ENCODE measurements around the gene COL24A1.
"Not testable (repeated sequence)": the region's sequence is repeated elsewhere in the genome, so short reads cannot be mapped to it uniquely, and the experiment has no call there.

COL24A1 gene

DNA sequence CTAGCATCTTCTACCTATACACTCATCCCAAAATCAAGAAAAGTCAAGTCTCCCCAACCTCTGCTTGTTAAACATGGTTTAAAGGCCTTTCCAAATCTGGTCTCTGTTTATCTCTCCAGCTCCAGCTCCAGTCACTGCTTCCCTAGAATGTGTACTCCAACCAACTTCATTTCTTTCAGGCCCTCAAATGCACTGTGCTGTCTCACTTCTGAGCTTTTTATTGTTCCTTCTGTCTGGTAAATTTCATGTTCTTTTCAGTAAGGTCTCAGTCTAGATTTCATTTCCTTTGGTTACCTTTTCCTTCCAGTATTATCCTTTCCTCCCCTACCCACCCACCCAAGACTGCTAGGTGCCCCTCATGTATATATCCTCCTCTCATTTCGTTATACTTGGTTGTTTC is 3.7 kb downstream of the COL24A1 start:
- no peak for DNase-seq

DNA sequence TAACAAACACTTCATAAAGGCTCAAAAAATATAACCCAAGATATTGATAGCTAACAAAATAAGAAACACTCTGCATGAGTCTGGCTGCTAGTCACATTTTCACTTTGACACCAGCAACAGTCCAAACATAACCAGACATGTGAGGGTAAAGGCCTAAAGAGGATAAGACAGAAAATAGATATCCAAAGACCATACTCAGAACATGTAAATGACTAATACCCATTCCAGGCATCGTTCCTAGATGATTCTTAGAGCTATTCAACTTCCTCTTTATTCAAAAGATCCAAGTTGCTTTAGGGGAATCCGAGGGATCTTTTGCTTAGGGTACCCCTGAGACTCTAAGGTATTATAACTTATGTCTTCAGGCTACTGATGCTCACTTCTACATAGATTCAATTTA is 5.1 kb downstream of the COL24A1 start:
- no peak for DNase-seq

DNA sequence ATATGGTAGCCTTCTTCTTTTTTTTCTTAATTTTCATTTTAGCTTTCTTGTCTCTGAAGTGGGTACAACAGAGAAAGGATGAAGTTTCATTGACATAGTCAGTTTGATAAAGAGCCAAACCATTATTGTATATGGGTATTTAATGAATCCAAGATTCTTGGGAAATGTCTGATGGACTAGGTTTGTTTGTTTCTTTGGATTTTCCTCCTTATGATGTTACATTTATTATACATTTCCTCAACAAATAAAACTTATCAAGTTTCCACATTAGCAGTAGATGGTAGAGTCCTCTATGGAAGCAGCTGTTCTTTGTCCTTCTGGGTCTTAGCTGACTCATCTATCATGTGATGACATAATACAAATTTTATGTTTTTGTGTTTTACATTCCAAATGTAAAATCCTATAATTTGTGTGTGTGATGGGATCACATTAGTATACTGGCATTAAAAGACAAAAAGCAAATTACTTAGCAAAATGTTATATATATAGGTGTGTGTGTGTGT is 6.0 kb downstream of the COL24A1 start:
- no peak for DNase-seq

DNA sequence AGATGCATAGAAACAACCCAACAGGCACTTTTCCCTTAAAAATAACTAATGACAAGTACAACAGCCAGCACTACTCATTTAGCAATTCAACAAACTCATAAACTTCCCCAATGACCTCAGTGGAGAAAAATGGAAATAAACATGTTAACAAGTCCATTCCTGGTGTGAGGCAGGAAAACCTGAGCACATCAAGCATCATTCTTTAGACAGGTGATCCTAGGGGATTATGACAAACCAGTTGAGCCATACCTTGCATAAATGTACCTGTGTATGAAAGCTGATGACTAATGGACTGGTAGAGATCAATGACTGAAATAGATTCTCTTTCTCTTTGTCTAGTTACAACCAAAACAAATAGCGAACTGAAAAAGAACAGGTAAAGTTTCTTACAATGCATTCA is 7.0 kb downstream of the COL24A1 start:
- no peak for DNase-seq

DNA sequence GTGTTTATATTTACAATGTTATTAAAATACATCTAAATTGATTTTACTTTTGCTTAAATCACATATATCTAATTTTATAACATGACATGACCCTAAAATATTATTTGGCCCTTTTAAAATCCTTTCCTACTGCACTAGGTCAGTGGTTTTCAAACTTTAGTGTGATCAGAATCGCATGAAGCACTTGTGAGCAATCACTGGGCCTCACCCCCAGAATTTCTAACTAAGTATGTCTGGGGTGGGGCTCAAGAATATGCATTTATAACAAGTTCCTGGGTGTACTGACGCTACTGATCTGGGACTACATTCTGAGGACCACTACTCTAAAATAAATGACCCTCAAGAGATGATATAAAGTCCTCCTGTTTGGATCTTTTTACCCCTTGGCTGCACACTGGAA is 8.8 kb downstream of the COL24A1 start:
- no peak for DNase-seq

DNA sequence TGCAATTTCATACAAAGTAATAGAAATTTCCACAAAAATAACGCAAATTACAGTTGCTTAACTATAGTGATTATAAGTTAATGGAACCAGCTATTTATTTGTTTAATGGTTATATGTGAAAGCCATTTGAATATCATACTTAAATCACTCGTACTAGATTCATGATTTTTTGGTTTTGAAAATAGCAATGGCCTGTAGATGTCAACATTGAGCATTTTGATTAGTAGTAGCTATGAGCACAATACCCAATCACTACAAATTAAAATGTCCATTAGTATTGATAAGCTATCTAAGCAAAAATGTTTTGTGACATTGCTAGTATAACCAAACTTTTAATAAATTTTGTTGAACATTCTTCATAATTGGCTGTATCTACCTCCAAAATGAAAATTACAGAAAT is 10.0 kb downstream of the COL24A1 start:
- no peak for DNase-seq

DNA sequence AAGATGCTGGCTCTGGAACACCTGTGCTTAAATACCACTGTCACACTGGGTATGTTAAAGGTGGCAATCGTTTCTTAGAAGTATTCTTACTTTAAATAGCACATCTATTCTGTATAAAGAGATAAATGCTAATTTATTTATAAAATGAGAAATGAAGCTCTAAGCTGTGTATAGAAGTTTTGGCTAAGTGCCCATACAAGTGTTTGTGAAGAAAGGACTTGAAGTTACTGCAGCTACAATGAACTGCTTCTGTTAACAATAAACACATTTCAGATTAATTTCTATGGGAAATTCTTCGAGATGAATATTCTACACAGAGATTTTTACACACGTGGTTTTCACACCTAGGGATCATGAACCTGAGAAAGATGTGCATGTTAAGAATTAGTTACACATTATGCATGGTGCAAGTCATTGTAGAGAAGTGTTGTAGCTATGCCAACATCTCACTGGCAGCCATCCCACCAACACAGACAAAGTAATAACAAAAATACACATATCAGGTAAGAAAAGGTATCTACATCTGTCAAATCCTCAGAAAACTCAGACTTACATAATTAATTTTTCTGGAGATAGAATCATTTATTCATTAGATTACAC is 16.2 kb downstream of the COL24A1 start:
- no peak for DNase-seq

DNA sequence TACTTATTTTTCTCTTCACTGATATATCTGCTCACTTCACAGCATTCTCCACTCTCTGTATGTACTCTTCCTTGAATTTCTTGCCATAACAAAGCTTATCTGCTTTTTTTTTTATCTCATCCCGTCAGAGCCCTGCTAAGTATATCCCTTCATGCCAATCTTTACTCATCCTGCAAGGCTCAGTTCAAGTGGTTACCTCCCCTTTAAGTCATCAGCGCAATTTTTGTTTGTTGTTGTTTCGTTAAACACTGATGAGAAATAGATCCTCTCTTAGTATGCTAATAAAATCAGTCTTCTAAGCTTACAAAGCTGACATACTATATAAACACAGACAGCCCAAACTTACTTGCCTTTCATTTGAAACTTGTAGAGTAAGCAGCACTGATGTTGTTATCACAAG is 17.8 kb downstream of the COL24A1 start:
- DNase-seq: no peak

DNA sequence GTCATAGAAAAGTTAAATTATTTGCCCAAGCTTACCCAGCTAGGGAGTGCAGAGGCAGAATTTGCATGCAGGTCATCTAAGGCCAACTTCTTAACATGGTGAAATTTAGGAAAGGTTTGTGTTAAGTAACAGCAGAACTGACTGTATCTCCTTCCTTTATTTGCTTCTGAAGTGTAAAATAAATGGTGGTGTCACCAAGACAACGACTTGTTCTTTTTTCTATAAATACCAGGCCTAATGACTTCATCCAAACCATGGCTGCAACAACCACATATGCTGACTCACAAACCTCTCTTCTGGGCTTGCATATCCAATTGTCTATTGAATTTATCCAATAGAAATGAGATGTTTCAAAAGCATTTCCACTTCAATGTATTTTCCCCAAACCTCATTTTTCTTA is 19.1 kb downstream of the COL24A1 start:
- no peak for DNase-seq

DNA sequence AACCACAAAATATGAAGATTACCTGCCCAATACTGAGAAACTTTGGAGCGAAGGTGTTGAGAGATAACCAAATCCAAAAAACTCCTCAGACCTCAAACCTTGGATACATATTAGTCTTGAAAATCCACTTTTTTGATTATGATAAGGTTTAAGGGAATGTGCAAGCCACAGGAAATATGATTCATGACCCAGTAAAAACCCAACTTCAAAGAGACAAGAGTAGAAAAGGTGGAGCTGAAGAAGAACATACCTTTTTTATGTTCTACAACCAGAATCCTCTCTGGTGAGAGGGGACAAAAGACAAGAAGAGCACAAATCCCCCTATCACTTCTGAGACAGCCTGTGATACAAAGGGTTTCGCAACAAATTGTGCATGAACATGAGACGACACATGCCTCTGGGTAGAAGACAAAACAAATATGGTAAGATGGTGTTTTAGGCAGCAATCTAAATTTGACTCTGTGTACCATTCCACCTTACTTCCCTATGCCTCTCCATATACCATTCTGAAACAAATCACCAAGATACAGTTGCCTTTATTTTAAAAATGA is 37.3 kb downstream of the COL24A1 start:
- DNase-seq: no peak

DNA sequence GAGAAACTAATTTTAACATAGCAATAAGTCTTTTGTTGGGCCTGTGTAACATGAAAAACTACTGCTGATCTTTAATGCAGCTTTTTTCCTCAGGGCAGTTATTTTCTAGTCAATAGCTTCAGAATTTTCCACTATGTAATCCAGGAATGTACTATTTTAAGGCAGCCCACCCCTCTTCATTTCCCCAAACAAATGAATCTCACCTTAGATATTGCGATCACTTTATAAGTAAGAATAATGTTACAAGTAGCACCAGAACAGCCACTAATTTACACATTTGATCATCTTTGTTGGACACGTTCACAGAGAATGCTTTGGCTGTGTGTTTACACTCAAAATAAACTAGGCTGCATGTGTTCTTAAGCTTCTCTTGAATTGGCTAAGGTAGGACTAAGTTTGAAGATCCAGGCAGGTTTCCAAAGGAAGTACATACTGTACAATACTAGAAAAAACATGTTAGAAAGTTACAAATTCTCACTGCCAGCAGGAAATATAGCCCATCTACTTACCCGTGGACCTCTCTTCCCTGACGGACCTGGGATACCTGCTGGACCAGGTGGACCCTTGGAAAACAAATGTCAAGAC is 41.7 kb downstream of the COL24A1 start:
- DNase-seq: no peak

DNA sequence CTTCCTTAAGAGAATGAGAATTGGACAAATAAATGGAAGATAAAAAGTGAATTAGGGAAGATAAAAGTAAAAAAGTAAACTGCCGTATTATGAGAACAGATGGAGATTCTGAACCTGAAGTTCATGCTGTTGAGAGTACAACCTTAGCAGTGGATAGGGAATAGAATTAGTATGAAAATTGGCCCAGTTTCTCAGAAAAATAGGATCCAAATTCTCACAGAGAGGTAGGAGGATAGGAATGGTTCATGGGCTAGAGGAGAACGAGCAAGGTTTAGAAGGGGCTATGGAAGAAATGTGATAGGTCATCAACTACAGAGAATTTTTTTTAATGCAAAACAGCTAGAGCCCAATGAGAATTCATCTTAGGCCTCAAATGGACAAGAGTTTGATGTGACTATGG is 42.3 kb downstream of the COL24A1 start:
- DNase-seq: no peak

DNA sequence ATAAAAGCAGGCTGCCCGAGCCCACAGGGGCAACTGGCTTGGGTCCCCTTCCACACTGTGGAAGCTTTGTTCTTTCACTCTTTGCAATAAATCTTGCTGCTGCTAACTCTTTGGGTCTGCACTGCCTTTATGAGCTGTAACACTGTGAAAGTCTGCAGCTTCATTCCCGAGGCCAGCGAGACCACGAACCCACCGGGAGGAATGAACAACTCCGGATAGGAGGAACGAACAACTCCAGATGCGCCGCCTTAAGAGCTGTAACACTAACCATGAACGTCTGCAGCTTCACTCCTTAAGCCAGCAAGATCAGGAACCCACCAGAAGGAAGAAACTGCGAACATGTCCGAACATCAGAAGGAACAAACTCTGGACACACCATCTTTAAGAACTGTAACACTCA is 45.0 kb downstream of the COL24A1 start:
- DNase-seq: not testable (repeated sequence)

DNA sequence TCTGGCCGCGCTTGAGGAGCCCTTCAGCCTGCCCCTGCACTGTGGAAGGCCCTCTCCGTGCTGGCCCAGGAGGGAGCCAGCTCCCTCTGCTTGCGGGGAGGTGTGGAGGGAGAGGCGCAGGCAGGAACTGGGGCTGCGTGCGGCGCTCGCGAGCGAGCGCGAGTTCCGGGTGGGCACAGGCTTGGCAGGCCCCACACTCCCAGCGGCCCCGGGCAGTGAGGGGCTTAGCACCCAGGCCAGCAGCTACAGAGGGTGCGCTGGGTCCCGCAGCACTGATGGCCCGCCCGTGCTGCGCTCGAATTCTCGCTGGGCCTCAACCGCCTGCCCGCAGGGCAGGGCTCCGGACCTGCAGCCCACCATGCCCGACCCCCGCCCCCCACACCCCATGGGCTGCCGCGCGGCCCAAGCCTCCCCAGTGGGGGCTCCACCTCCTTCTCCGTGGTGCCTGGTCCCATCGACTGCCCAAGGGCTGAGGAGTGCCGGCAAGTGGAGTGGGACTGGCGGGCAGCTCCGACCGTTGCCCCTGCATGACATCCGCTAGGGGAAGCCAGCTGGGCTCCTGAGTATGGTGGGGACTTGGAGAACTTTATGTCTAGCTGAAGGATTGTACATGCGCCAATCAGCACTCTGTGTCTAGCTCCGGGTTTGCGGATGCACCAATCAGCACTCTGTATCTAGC is 46.0 kb downstream of the COL24A1 start:
- no peak for DNase-seq

DNA sequence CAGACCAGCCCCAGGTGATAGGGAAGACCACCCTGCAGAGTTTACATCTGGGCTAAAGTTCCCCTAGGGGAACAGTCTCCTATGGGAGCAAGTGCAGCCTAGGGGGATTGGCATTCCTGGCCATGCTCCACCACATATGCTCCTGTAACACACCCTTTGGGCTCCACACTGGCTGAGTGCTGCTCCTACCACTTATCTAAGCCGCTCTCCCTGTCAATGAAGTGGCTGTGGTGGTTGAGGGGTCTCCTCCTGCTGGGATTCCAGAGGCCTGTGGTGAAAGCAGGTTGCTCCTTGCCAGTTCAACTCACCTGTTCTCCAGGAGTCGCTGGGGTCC is 51.1 kb downstream of the COL24A1 start:
- DNase-seq: no peak

DNA sequence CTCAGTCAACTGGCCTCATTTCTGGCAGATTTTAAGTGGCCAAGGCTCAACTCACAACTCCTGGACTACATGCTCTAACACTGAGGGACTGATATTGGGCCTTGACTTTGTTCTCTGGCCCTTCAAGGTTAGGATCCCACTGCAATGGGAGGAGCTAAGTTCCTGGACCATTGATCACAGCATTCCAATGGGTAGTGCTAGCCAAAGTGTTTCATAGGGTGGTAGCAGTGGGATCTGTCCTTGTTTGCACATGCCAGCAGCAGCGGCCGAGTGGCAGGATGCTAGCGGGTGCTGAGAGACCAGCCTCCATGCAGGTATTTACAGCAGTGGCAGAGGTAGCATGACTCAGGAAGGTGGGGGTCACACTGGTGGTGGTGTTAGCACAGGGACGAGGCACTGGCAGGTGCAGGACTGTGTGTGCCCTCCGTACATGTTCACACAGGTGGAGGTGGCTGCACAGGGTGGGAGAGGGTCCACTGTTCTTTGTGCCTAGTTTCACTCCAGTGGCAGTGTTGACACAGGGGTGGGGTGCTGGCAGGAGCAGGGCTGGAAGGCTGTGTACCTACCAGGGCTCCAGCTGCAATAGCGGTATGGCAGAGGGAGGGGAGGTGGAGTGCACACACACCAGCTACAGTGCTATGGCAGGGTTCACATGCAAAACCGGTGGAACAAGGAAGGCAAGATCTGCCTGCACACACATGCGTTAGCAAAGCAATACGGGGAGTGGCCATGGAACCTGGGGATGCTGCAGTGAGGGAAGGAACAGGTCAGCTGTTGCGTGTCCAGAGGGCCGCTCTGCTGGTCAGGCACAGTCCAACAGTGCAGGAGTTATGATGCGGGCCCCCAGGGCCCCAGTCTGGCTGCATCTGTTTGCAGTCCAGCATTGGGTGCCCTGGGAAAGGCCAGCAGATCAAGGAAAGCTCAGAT is 51.7 kb downstream of the COL24A1 start:
- no peak for DNase-seq

DNA sequence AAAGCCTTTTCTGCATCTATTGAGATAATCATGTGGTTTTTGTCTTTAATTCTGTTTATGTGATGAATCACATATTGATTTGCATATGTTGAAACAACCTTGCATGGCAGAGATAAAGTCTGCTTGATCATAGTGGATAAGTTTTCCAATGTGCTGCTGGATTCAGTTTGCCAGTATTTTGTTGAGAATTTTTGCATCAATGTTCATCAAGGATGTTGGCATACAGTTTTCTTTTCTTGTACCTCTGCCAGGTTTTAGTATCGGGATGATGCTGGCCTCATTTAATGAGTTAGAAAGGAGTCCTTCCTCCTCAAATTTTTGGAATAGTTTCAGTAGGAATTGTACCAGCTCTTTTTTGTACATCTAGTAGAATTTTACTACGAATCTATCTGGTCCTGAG is 55.0 kb downstream of the COL24A1 start:
- no peak for DNase-seq

DNA sequence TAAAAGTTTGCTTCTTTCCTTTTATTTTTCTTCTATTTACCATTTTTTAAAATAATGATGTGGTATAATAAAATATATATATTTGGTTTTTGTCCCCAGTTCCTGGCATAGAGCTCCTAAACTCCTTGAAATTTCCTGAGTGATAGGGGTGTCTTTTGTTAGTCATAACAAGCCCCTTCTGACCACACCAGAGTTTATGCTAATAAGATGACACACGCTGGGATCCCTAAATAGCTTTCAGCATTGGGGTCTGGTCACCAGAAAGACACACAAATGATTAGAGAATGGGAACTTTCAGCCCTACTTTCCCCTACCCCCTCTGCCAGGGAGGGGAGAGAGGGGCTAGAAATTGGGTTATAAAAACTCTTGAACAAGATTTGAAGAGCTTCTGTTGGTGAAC is 56.2 kb downstream of the COL24A1 start:
- no peak for DNase-seq

DNA sequence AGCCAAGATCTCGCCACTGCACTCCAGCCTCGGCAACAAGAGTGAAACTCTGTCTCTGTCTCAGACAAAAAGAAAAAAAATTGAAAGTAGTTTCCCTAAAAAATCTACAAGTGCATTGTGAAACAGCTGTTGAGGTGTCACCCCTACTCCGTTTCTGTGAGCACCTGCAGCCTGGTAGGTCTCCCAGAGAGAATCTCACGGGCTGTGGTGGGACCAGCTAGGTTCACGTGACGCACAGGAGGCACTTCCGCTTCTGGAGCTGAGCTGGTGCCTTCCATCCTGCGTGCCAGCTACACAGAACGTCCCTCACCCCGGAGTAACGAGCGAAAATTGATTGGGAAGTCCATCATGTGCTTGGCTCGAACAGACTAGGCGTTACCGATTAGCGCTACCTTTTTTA is 66.8 kb downstream of the COL24A1 start:
- DNase-seq: no peak

DNA sequence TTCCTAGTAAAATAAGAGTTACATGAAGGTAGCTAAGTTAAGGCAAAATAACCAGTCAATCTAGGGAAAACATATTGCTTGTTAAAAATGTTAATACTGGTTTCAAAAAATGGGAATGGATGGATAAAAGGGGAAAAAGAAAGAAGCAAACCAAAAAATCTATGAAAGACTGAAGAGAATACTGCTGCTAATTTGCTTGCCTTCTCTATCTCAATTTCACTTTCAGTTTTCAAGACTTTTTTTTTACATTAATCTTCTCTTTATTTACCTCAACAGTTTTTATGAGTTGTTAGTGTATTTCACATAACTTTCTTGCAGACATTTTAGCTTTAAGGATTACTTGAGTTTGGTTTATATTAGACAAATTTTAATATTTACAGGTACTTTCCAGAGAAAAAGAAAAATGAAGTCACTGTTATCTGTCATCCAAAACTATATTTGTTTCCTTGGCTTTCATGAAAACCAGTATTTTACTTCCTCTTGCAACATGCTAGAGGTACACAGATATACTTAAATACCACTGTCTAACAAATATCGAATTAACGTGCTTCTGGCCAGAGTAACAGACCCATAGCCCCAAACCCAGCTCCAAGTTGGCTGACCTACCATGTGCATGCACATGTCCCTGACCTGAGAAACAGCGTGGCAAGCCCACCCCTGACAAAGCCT is 70.7 kb downstream of the COL24A1 start:
- no peak for DNase-seq

DNA sequence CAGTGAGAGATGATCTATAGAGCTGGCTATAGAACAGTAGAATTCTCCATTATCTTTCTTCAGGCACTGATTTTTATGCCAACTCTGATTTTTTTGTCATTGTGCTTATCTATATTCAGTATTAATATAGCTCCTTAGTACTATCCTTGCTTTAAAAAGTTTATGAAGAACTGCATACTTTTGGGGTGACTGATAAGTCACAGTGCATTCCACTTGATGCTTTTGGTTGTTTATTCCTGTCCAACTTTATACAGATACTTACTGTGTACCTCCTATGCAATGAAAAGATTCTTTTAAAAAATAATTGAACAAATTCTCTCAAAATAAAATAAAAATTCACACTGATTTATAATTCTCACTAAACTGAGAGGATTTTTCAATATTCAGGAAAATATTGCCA is 71.6 kb downstream of the COL24A1 start:
- DNase-seq: no peak

DNA sequence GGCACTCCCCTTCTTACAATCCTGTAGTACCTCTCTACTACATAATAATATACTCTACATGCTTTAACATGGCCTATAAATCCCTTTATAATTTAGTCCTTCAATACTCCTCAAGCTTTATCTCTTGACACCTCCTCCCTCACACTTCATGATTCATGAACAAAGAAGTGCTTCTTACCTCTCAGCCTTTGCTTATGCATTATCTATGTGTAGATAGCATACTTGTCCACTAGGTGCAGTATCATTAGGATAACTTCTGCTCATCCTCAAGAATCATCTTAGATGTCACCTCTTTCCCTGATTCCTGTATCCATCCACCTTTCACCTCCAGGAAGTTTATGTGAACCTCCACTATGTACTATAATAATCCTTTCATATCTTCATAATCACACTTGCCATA is 74.4 kb downstream of the COL24A1 start:
- no peak for DNase-seq

DNA sequence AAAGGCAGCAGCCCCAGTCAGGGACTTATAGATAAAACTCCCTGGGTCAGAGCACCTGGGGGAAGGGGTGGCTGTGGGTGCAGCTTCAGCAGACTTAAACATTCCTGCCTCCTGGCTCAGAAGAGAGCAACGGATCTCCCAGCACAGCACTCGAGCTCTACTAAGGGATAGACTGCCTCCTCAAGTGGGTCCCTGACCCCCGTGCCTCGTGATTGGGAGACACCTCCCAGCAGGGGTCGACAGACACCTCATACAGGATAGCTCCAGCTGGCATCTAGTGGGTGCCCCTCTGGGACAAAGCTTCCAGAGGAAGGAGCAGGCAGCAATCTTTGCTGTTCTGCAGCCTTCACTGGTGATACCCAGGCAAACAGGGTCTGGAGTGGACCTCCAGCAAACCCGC is 84.1 kb downstream of the COL24A1 start:
- DNase-seq: not testable (repeated sequence)

Data from activated CD4-positive, alpha-beta T cell treated with anti-CD3 and anti-CD28 coated beads for 48 hours (primary cell).